Measurements from ENCODE around the gene CREG2.

- TF ChIP-seq CTCF (IDR thresholded peaks at IDR 0.05) = no peak
- TF ChIP-seq EZH2 (IDR thresholded peaks at IDR 0.05; ENCODE audit: borderline replicate concordance, insufficient read depth, low read depth, low read length, poor library complexity, severe bottlenecking) = no peak
These were observed 24.9 kb upstream of the CREG2 start for GRCh38 chr2:101412092-101412694.

All from B cell (primary cell).